GM12878 (cell line): ENCODE results near the gene CDHR5. TPM values are rescaled to one million over a fixed set of nuclear protein-coding genes. Genes with fewer than 3 reads are reported as not detected.
A peak's percentile ranks its signal among the peaks of the same experiment; 100 is the strongest.

Experiments
- ATAC-seq: fragments of 200-7000 bp; cut with Tn5 transposase; 3 replicates; pipeline ENCODE4 v1.9.1; 2020; ENCODE audit warnings: mild to moderate bottlenecking, moderate library complexity
- BruUV-seq: library from RNA; stranded (reverse); fragments of 400-500 nt; replicated peaks from 2 replicates; lab custom pipeline; 2021; lab: Mats Ljungman, UMichigan
- CTCF ChIA-PET: fragments of 300-600 bp; sonication (Branson Sonifier 250); formaldehyde crosslinking; extraction: SDS; loops from one replicate; lab custom pipeline; 2021; ENCODE audit warnings: inconsistent platforms; lab: Yijun Ruan, JAX
- POLR2A ChIA-PET: fragments of 350-600 bp; formaldehyde crosslinking; extraction: SDS; loops from one replicate; lab custom pipeline; 2021; ENCODE audit warnings: inconsistent platforms; lab: Charles Lee
- RAD21 ChIA-PET: fragments of 300-600 bp; sonication (Branson Sonifier 250); formaldehyde crosslinking; loops from one replicate; lab custom pipeline; 2023; ENCODE audit warnings: antibody characterized with exemption; ENCODE audit not compliant: unreplicated experiment; lab: Charles Lee
- SMC1A ChIA-PET: fragments of 300-600 bp; sonication (Branson Sonifier 250); formaldehyde crosslinking; loops from one replicate; lab custom pipeline; 2023; ENCODE audit not compliant: unreplicated experiment, uncharacterized antibody; lab: Charles Lee
- DNase-seq: peaks from one replicate; pipeline ENCODE4 v3.0.0-alpha.2; 2011; ENCODE audit warnings: low read depth, low spot score
- FAIRE-seq: peaks from 3 replicates; lab custom pipeline; 2011; peaks lifted over from hg19 to GRCh38; lab: Jason Lieb, UNC
- H2AFZ ChIP-seq: 2 replicates; pipeline ENCODE4 v1.6.0; 2011; ENCODE audit warnings: low read depth, low read length, control low read depth; ENCODE audit not compliant: control insufficient read depth
- H3K27ac ChIP-seq: 2 replicates; pipeline ENCODE4 v1.5.1; 2011; ENCODE audit warnings: control low read depth; ENCODE audit not compliant: control insufficient read depth, insufficient read depth
- H3K27me3 ChIP-seq, 2 experiments: replicated peaks in 1 of 2; 2 replicates each; pipeline versions ENCODE4 v1.6.0 to v1.6.1; 2011; ENCODE audit warnings: low read length in 1 of 2; ENCODE audit not compliant: control insufficient read depth in 2 of 2, insufficient read depth in 2 of 2
- H3K36me3 ChIP-seq, 2 experiments: 2 replicates each; pipeline ENCODE4 v1.5.1; 2011; ENCODE audit warnings: low read length in 1 of 2; ENCODE audit not compliant: control insufficient read depth in 2 of 2, insufficient read depth in 2 of 2
- H3K4me1 ChIP-seq: 2 replicates; pipeline ENCODE4 v1.6.1; 2011; ENCODE audit warnings: mild to moderate bottlenecking, low read length, moderate library complexity, mixed read lengths; ENCODE audit not compliant: control insufficient read depth, insufficient read depth
- H3K4me2 ChIP-seq: 2 replicates; pipeline ENCODE4 v1.6.0; 2011; ENCODE audit warnings: control low read depth; ENCODE audit not compliant: control insufficient read depth, insufficient read depth
- H3K4me3 ChIP-seq: fragments of 200-600 bp; sonication (generic); 2 replicates; pipeline ENCODE4 v1.5.1; 2016
- H3K79me2 ChIP-seq: 2 replicates; pipeline ENCODE4 v1.6.0; 2011; ENCODE audit warnings: low read length; ENCODE audit not compliant: control insufficient read depth, insufficient read depth
- H3K9ac ChIP-seq: 2 replicates; pipeline ENCODE4 v1.8.0; 2011; ENCODE audit warnings: low read length, control low read depth, mixed read lengths; ENCODE audit not compliant: control insufficient read depth, insufficient read depth
- H3K9me3 ChIP-seq: replicated peaks from 3 replicates; pipeline ENCODE4 v1.5.1; 2011; ENCODE audit warnings: mild to moderate bottlenecking, low read length; ENCODE audit not compliant: control insufficient read depth, insufficient read depth
- H4K20me1 ChIP-seq: 2 replicates; pipeline ENCODE4 v1.6.0; 2011; ENCODE audit not compliant: control insufficient read depth, insufficient read depth
- MTA3 ChIP-seq: IDR thresholded peaks from 2 replicates; pipeline ENCODE4 v1.6.1; 2012; ENCODE audit warnings: low read length, inconsistent platforms, borderline replicate concordance
- POLR2A ChIP-seq: IDR thresholded peaks from 2 replicates; pipeline ENCODE4 v1.6.1; 2011; ENCODE audit warnings: low read depth, mild to moderate bottlenecking, low read length
- STAT1 ChIP-seq: fragments of 450-650 bp; conservative IDR thresholded peaks from 2 replicates; pipeline ENCODE4 v1.6.1; 2014; ENCODE audit warnings: antibody characterized with exemption, mild to moderate bottlenecking
- WGBS: methylation state at CpG from one replicate; pipeline ENCODE4 v1.1.6; 2016; ENCODE audit warnings: low lambda C conversion rate; ENCODE audit not compliant: insufficient replicate concordance, insufficient coverage; ENCODE audit errors: missing lambda C conversion rate; 5-methylcytosine and 5-hydroxymethylcytosine counted together
- in situ Hi-C: fragments of 300-500 bp; cut with MboI; formaldehyde crosslinking; loops from 9 replicates; pipeline ENCODE4 v1.14.3; 2018; ENCODE audit warnings: mixed read lengths
- intact Hi-C: fragments of 100-400 bp; cut with micrococcal nuclease; formaldehyde crosslinking; loops from one replicate; pipeline ENCODE4 v1.14.2; 2022; ENCODE audit not compliant: unreplicated experiment
- polyA plus RNA-seq, 11 experiments: library from polyadenylated mRNA; depleted of rRNA in 4 of 11; unstranded in 6 of 11; stranded (reverse) in 5 of 11; fragments of >200 nt; fragmentation: Nextera tagmentation in 4 of 11; fragmentation: Illumina TruSeq in 1 of 11; extraction: Ambion mirVana in 4 of 11; extraction: Trizol in 1 of 11; gene quantifications; 1 replicate in 1 of 11; 2 replicates in 10 of 11; pipeline versions ENCODE4 v1.2.1 to v1.2.3, GENCODE V29; 2011 to 2016; ENCODE audit warnings: inconsistent platforms in 2 of 11, missing spikeins in 2 of 11, low read depth in 1 of 11
- total RNA-seq, 4 experiments: library from RNA; depleted of rRNA in 3 of 4; stranded (reverse); fragments of >200 nt in 3 of 4; fragmentation: Illumina TruSeq in 1 of 4; extraction: Trizol in 1 of 4; gene quantifications; 2 replicates each; pipeline versions ENCODE4 v1.2.1 to v1.2.3, GENCODE V29; 2013 to 2021

CDHR5 gene
- total and polyA plus RNA-seq, 10 of the 15 experiments (the other 5 are each of a cell fraction or from before 2014, with no cell fraction given) = 0.06 TPM; not detected in 9

GRCh38 chr11:643849-644738 lies 19.3 kb upstream of the CDHR5 start:
- H3K4me2 ChIP-seq = no peak overlapping the region
- in situ Hi-C loops = no loop called here
- no TSS peak for BruUV-seq
- POLR2A ChIA-PET = interaction anchor here (0.6 kb wide), 1 partner anchor 275 kb away, joined by 5 read pairs; no protein-coding TSS in a partner anchor
- TF ChIP-seq STAT1 (no peak), POLR2A (0 out of 2 replicates have a peak, but pooled peaks have one; percentile 16)
- TF ChIP-seq, all 136 proteins: peak for 1
- Histone ChIP-seq H3K27me3 (no peaks in the 10 kb centered on the region), H3K4me1 (peaks cover 13% of the 10 kb centered on the region), H3K79me2 (no peaks in the 10 kb centered on the region), H2AFZ (no peak overlapping the region), H3K36me3 (peaks cover 0 to 2% of the 10 kb centered on the region in 2 experiments; a peak in 3 of 4 replicates), H3K9ac (no peak overlapping the region), H4K20me1 (no peaks in the 10 kb centered on the region), H3K27ac (no peak overlapping the region), H3K9me3 (no peaks in the 10 kb centered on the region), H3K4me3 (no peak overlapping the region)
- ChIA-PET SMC1A (no interaction called here), RAD21 (no interaction called here), CTCF (no interaction called here)
- no peak for DNase-seq
- FAIRE-seq = no peak
- no peak for ATAC-seq
- intact Hi-C loops = no loop called here
- WGBS = 92% methylated on average over 50 of the region's 50 CpGs

- no peak for ATAC-seq
- POLR2A ChIA-PET = interaction anchor here (0.6 kb wide), 1 partner anchor 276 kb away, joined by 5 read pairs; no protein-coding TSS in a partner anchor
- SMC1A ChIA-PET = no interaction called here
- CTCF ChIA-PET = no interaction called here
- no peak for FAIRE-seq
- in situ Hi-C loops (no loop called here), intact Hi-C loops (no loop called here)
- RAD21 ChIA-PET = no interaction called here
- WGBS = 75% methylated on average over 9 of the region's 9 CpGs
- H3K9me3 ChIP-seq = no peaks in the 10 kb centered on the region
- DNase-seq = no peak
- no TSS peak for BruUV-seq
- H3K4me1 ChIP-seq = peaks cover 13% of the 10 kb centered on the region
- no peak overlapping the region for H3K4me3 ChIP-seq
- no peak overlapping the region for H2AFZ ChIP-seq
- no peak for TF ChIP-seq MTA3
- no peak overlapping the region for H3K27ac ChIP-seq
- H3K36me3 ChIP-seq = peaks cover 0 to 2% of the 10 kb centered on the region in 2 experiments; a peak in 3 of 4 replicates
- no peak overlapping the region for H3K4me2 ChIP-seq
- peaks cover 0 to 3% of the 10 kb centered on the region in 2 experiments; a peak in 1 of 4 replicates for H3K27me3 ChIP-seq
- H4K20me1 ChIP-seq = no peaks in the 10 kb centered on the region
- no peak overlapping the region for H3K9ac ChIP-seq
- H3K79me2 ChIP-seq = no peaks in the 10 kb centered on the region
Measured at GRCh38 chr11:643366-643765, 18.6 kb upstream of the CDHR5 start.
